Tibial artery (tissue), 4 donors: ENCODE measurements around the gene GRAMD1B.

Experiments
- DNase-seq, 2 donors: peaks; one replicate each; pipeline ENCODE4 v3.0.0-alpha.2; 2019
- H3K27ac ChIP-seq, 2 donors: fragments of 200-600 bp; sonication (generic) in 1 of 2; 1 replicate in 1 of 2; 2 replicates in 1 of 2; pipeline ENCODE4 v1.5.1; 2018 to 2019; ENCODE audit warnings: mild to moderate bottlenecking in 1 of 2
- H3K27me3 ChIP-seq, 2 donors: fragments of 200-600 bp; sonication (generic) in 1 of 2; one replicate each; pipeline versions ENCODE4 v1.5.1 to v1.6.0; 2016 to 2019
- H3K36me3 ChIP-seq, 3 donors: fragments of 200-600 bp; sonication (generic) in 2 of 3; one replicate each; pipeline ENCODE4 v1.5.1; 2016 to 2019; ENCODE audit warnings: mild to moderate bottlenecking in 2 of 3
- H3K4me1 ChIP-seq, 4 donors: fragments of 200-600 bp; sonication (generic) in 2 of 4; 1 replicate in 3 of 4; 2 replicates in 1 of 4; pipeline ENCODE4 v1.5.1; 2016 to 2019
- H3K4me3 ChIP-seq, 2 donors: fragments of 200-600 bp; sonication (generic) in 1 of 2; 1 replicate in 1 of 2; 2 replicates in 1 of 2; pipeline ENCODE4 v1.5.1; 2018 to 2019; ENCODE audit warnings: mild to moderate bottlenecking in 2 of 2
- H3K9me3 ChIP-seq, 3 donors: fragments of 200-600 bp; sonication (generic) in 1 of 3; one replicate each; pipeline ENCODE4 v1.5.1; 2016 to 2019
- intact Hi-C: fragments of 100-400 bp; cut with DNase I; formaldehyde crosslinking; loops from one replicate; pipeline ENCODE4 v1.15.0; 2023; ENCODE audit warnings: low total_unique reads
- TF ChIP-seq, protein P1 (sequence below), 2 experiments: fragments of 200-600 bp in 1 of 2; fragments of 450-650 bp in 1 of 2; IDR thresholded peaks; one replicate each; pipeline ENCODE4 v1.5.1; 2017 to 2019; ENCODE audit warnings: antibody characterized with exemption in 2 of 2, mild to moderate bottlenecking in 1 of 2, moderate library complexity in 1 of 2

The GRAMD1B gene

DNA sequence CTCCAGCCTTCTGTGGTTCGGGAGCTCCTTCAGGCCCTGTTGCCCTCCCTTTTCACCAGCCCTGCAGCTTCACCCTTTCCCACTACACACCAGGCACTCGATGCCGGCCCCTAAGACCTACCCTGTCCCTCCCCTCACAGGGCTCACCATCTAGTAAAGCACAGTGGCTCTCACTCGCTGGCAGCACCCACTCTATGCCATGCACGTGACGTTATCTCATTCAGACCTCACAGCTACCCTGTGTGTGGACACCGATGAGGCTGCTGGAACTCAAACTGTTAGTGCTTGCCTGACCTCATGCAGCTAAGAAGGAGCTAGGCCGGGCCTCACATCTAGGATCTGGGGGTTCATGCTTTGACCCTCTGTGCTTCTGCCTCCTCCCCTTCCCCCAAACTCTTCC lies 178.9 kb downstream of the GRAMD1B start:
- DNase-seq, result no peak
- TF ChIP-seq, protein P1, sequence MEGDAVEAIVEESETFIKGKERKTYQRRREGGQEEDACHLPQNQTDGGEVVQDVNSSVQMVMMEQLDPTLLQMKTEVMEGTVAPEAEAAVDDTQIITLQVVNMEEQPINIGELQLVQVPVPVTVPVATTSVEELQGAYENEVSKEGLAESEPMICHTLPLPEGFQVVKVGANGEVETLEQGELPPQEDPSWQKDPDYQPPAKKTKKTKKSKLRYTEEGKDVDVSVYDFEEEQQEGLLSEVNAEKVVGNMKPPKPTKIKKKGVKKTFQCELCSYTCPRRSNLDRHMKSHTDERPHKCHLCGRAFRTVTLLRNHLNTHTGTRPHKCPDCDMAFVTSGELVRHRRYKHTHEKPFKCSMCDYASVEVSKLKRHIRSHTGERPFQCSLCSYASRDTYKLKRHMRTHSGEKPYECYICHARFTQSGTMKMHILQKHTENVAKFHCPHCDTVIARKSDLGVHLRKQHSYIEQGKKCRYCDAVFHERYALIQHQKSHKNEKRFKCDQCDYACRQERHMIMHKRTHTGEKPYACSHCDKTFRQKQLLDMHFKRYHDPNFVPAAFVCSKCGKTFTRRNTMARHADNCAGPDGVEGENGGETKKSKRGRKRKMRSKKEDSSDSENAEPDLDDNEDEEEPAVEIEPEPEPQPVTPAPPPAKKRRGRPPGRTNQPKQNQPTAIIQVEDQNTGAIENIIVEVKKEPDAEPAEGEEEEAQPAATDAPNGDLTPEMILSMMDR (IDR thresholded peaks at IDR 0.05), result no peak
- no peaks in the 10 kb centered on the region for H3K9me3 ChIP-seq
- no peaks in the 10 kb centered on the region for H3K4me1 ChIP-seq
- intact Hi-C loops, result no loop called here
- H3K4me3 ChIP-seq, result no peak overlapping the region
- peaks cover 0 to 24% (median 0%) of the 10 kb centered on the region in 3 donors for H3K36me3 ChIP-seq
- H3K27me3 ChIP-seq, result no peaks in the 10 kb centered on the region
- H3K27ac ChIP-seq, result no peak overlapping the region

DNA sequence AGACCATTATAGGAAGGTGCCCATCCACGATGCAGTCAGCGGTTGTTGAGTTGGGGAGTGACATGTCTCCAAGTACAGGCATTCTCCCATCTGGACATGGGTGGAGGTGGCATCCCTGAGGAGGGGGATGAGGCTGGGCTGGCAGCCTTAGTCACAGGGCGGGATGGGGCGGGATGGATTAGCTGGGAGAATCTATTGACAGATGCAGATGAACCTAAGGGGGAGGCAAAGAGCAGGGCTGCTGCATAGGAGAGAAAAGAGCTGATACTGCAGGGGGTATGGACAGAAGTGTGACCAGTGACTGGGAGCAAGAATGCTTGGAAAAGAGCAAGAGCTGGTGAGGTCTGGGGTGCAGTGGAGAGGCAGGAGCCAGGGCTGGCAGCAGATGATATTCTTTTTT lies 181.6 kb downstream of the GRAMD1B start:
- intact Hi-C loops, result no loop called here
- H3K4me1 ChIP-seq, result no peaks in the 10 kb centered on the region
- no peaks in the 10 kb centered on the region for H3K9me3 ChIP-seq
- no peaks in the 10 kb centered on the region for H3K27me3 ChIP-seq
- no peak for DNase-seq
- H3K36me3 ChIP-seq, result peaks cover 0 to 20% (median 0%) of the 10 kb centered on the region in 3 donors
- H3K27ac ChIP-seq, result no peak overlapping the region
- TF ChIP-seq, protein P1 (IDR thresholded peaks at IDR 0.05), result no peak
- no peak overlapping the region for H3K4me3 ChIP-seq

DNA sequence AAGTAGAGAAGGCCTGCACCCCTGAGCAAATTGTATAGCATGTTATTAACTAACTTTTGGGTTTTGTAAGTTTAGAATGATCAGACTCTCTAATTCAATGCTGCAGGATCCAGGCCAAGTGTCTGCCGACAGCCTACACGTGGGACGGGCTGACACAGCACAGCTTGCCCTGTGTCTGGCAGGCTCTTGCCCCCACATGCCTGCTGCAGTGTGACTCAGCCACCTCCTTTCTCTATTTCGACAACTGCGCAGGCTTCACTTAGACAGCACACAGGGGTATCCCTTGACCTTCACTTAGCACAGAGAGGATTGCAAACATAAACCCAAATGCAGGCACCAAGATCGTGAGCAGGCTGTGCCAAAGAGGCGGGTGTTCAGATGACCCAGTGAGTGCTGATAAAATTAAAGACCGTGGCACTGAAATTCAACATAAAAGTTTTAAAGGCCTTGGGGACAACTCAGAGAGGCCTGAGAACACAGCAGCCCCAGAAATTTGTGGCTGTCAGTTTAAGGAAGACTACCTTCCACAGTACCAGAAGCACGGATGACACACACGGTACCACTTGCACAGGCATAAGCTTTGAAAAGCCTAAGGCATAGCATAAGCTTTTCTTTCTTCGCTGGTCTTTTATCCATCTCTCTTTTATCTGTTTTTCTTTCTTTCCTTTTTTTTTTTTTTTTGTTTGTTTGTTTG lies 186.6 kb downstream of the GRAMD1B start:
- TF ChIP-seq, protein P1 (IDR thresholded peaks at IDR 0.05), result no peak
- Histone ChIP-seq H3K27me3 (no peaks in the 10 kb centered on the region), H3K9me3 (no peaks in the 10 kb centered on the region), H3K27ac (no peak overlapping the region), H3K4me1 (no peaks in the 10 kb centered on the region), H3K4me3 (no peak overlapping the region), H3K36me3 (peaks cover 0 to 7% (median 0%) of the 10 kb centered on the region in 3 donors)
- no peak for DNase-seq
- intact Hi-C loops, result no loop called here

DNA sequence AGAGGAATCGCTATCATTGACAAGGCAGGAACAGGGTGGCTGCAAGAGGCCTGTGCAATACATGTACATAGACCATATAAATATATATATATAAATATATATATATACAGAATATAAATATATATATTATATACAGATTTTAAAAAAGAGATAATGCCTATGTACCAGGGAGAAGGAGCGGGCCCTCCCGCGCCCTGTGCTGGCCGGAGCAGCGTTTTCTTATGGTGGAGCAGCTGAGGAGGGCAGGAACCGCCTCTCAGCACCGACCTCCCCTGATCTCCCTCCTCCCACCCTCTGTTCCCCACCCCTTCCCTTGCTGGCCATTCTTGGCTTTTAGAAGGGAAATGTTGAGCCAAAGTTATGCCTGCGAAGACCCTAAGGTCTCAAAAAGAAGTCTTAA lies 192.5 kb downstream of the GRAMD1B start:
- H3K4me3 ChIP-seq, result no peak overlapping the region
- no peaks in the 10 kb centered on the region for H3K27me3 ChIP-seq
- no peaks in the 10 kb centered on the region for H3K36me3 ChIP-seq
- H3K9me3 ChIP-seq, result no peaks in the 10 kb centered on the region
- H3K27ac ChIP-seq, result no peak overlapping the region
- H3K4me1 ChIP-seq, result no peaks in the 10 kb centered on the region
- intact Hi-C loops, result no loop called here
- DNase-seq, result no peak
- TF ChIP-seq, protein P1 (IDR thresholded peaks at IDR 0.05), result no peak

DNA sequence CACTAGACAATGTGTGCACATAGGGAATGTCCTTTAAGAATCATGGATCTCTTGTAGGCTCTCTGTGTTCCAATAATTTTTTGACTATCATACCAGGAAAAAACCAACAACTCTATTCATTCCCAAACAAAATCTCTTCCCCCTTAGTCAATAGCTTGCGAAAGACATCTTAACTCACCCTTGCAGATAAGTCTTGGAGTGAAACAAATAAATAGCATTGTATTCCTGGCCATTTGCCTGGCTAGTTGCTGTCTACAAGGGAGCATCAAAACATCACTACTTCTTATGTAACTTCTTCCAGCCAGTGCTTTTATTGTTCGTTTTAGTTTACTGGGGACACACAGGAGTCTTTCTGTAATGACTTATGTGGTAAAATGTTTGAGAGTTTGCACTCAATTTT lies 194.9 kb downstream of the GRAMD1B start:
- TF ChIP-seq, protein P1 (IDR thresholded peaks at IDR 0.05), result no peak
- Histone ChIP-seq H3K4me3 (no peak overlapping the region), H3K36me3 (no peaks in the 10 kb centered on the region), H3K4me1 (no peaks in the 10 kb centered on the region), H3K9me3 (no peaks in the 10 kb centered on the region), H3K27ac (no peak overlapping the region), H3K27me3 (no peaks in the 10 kb centered on the region)
- no peak for DNase-seq
- intact Hi-C loops, result no loop called here
